K562 (cell line): Measurements from ENCODE around the gene OR2M4. TPM values are rescaled to one million over a fixed set of nuclear protein-coding genes. Genes with fewer than 3 reads are reported as not detected.

Experiments
- ATAC-seq: fragments of 200-7000 bp; cut with Tn5 transposase; 3 replicates; pipeline ENCODE4 v1.9.1; 2020; ENCODE audit warnings: moderate library complexity
- BruUV-seq: library from RNA; stranded (reverse); fragments of 400-500 nt; replicated peaks from 2 replicates; lab custom pipeline; 2021; lab: Mats Ljungman, UMichigan
- CTCF ChIA-PET: fragments of 300-600 bp; formaldehyde crosslinking; extraction: SDS; loops from one replicate; lab custom pipeline; 2021; ENCODE audit warnings: low intra/inter-chr PET ratio; lab: Yijun Ruan, JAX
- POLR2A ChIA-PET: fragments of 300-600, 350-650 bp; sonication (Branson Sonifier 250); formaldehyde crosslinking; extraction: SDS; loops from one replicate; lab custom pipeline; 2021; ENCODE audit warnings: antibody characterized with exemption, inconsistent platforms; lab: Yijun Ruan, JAX
- DNase-seq, 4 experiments: peaks; one replicate each; pipeline versions ENCODE4 v3.0.0 to v3.0.0-alpha.2; 2011 to 2018; ENCODE audit warnings: low spot score in 3 of 4, mixed read lengths in 3 of 4; ENCODE audit errors: extremely low read depth in 1 of 4
- FAIRE-seq: peaks from 2 replicates; lab custom pipeline; 2011; peaks lifted over from hg19 to GRCh38; lab: Jason Lieb, UNC
- H2AFZ ChIP-seq: 2 replicates; pipeline ENCODE4 v1.6.0; 2011; ENCODE audit warnings: low read depth, low read length, control low read depth, inconsistent platforms
- H3K27ac ChIP-seq: fragments of 200-600 bp; 3 replicates; pipeline ENCODE4 v1.8.0; 2011; ENCODE audit warnings: low read depth, mild to moderate bottlenecking, control low read depth, inconsistent platforms, low read length, moderate library complexity, mixed read lengths; ENCODE audit errors: extremely low read depth
- H3K27me3 ChIP-seq, 2 experiments: fragments of 300-600 bp in 1 of 2; 2 replicates in 1 of 2; 3 replicates in 1 of 2; pipeline versions ENCODE4 v1.6.0 to v1.8.0; 2011; ENCODE audit warnings: inconsistent platforms in 2 of 2, low read length in 2 of 2, mild to moderate bottlenecking in 1 of 2, mixed read lengths in 1 of 2, moderate library complexity in 1 of 2; ENCODE audit not compliant: control insufficient read depth in 2 of 2, insufficient read depth in 2 of 2
- H3K36me3 ChIP-seq: fragments of 300-600 bp; 3 replicates; pipeline ENCODE4 v1.8.0; 2011; ENCODE audit warnings: mild to moderate bottlenecking, low read length, inconsistent platforms; ENCODE audit not compliant: control insufficient read depth, insufficient read depth
- H3K4me1 ChIP-seq, 2 experiments: fragments of 200-600 bp in 1 of 2; replicated peaks in 1 of 2; 2 replicates in 1 of 2; 3 replicates in 1 of 2; pipeline versions ENCODE4 v1.5.1 to v1.8.0; 2011; ENCODE audit warnings: inconsistent platforms in 2 of 2, low read length in 2 of 2, mild to moderate bottlenecking in 1 of 2, mixed read lengths in 1 of 2, moderate library complexity in 1 of 2; ENCODE audit not compliant: control insufficient read depth in 2 of 2, insufficient read depth in 2 of 2
- H3K4me2 ChIP-seq: 2 replicates; pipeline ENCODE4 v1.6.1; 2011; ENCODE audit warnings: low read length, control low read depth, inconsistent platforms, mixed read lengths; ENCODE audit not compliant: insufficient read depth
- H3K4me3 ChIP-seq: fragments of 200-600 bp; sonication (generic), shearing (Covaris generic); 2 replicates; pipeline ENCODE4 v1.5.1; 2016; ENCODE audit warnings: control low read depth, inconsistent platforms
- H3K79me2 ChIP-seq: fragments of 200-600 bp; 3 replicates; pipeline ENCODE4 v1.8.0; 2011; ENCODE audit warnings: low read length, inconsistent platforms; ENCODE audit not compliant: control insufficient read depth, insufficient read depth
- H3K9ac ChIP-seq, 2 experiments: 2 replicates each; pipeline versions ENCODE4 v1.6.0 to v1.6.1; 2011; ENCODE audit warnings: low read depth in 2 of 2, low read length in 2 of 2, control low read depth in 1 of 2, inconsistent platforms in 1 of 2, mild to moderate bottlenecking in 1 of 2, mixed read lengths in 1 of 2; ENCODE audit not compliant: insufficient read depth in 1 of 2
- H3K9me1 ChIP-seq: one replicate; pipeline ENCODE4 v1.6.0; 2011; ENCODE audit warnings: inconsistent platforms, mild to moderate bottlenecking, low read length, moderate library complexity; ENCODE audit not compliant: control insufficient read depth, insufficient read depth
- H3K9me3 ChIP-seq: replicated peaks from 2 replicates; pipeline ENCODE4 v1.5.1; 2011; ENCODE audit warnings: low read depth, low read length, inconsistent platforms; ENCODE audit not compliant: control insufficient read depth, insufficient read depth
- H4K20me1 ChIP-seq: replicated peaks from 2 replicates; pipeline ENCODE4 v1.6.1; 2011; ENCODE audit warnings: low read length, inconsistent platforms, mixed read lengths; ENCODE audit not compliant: control insufficient read depth, insufficient read depth
- CEBPB ChIP-seq: fragments of 450-650 bp; IDR thresholded peaks from 2 replicates; pipeline ENCODE4 v1.6.1; 2016; ENCODE audit warnings: missing genetic modification characterization, missing compliant biosample characterization
- CREB1 ChIP-seq, 2 experiments: sonication (generic) in 1 of 2; formaldehyde crosslinking in 1 of 2; IDR thresholded peaks; 2 replicates each; pipeline versions ENCODE4 v1.6.1 to v1.8.0; 2012 to 2022; ENCODE audit warnings: inconsistent platforms in 1 of 2, mild to moderate bottlenecking in 1 of 2, missing genetic modification reagents in 1 of 2, moderate library complexity in 1 of 2
- CREBBP ChIP-seq: IDR thresholded peaks from one replicate; pipeline ENCODE4 v1.6.1; 2012; ENCODE audit warnings: low read depth, mild to moderate bottlenecking, control low read depth, inconsistent platforms, low read length
- HNRNPH1 ChIP-seq: fragments of 200-400 bp; formaldehyde crosslinking; optimal IDR thresholded peaks from 2 replicates; pipeline ENCODE3; 2017; ENCODE audit warnings: low read depth, mild to moderate bottlenecking, low read length, moderate library complexity
- POLR2G ChIP-seq: fragments of 200-400 bp; formaldehyde crosslinking; IDR thresholded peaks from 2 replicates; pipeline ENCODE4 v1.6.1; 2017; ENCODE audit warnings: low read depth, mild to moderate bottlenecking, antibody characterized with exemption, low read length, moderate library complexity
- ZNF143 ChIP-seq: sonication (generic); formaldehyde crosslinking; IDR thresholded peaks from 2 replicates; pipeline ENCODE4 v1.9.0; 2022; ENCODE audit warnings: mild to moderate bottlenecking, missing genetic modification reagents
- ZNF165 ChIP-seq: fragments of 250-450 bp; sonication (Bioruptor Pico); IDR thresholded peaks from 2 replicates; pipeline ENCODE4 v1.4.0; 2020; ENCODE audit warnings: borderline replicate concordance
- ZNF586 ChIP-seq: fragments of 450-650 bp; formaldehyde crosslinking; conservative IDR thresholded peaks from 2 replicates; pipeline ENCODE4 v1.4.0; 2020; ENCODE audit warnings: mild to moderate bottlenecking, moderate library complexity
- WGBS: fragments of 100-300 bp; shearing (Covaris generic); methylation state at CpG from one replicate; pipeline ENCODE4 v1.1.6; 2016; ENCODE audit warnings: low coverage, mixed read lengths; ENCODE audit not compliant: insufficient coverage; ENCODE audit errors: missing lambda C conversion rate; 5-methylcytosine and 5-hydroxymethylcytosine counted together
- in situ Hi-C: fragments of 300-500 bp; cut with MboI; formaldehyde crosslinking; loops from 4 replicates; pipeline ENCODE4 v1.15.0; 2018; ENCODE audit warnings: inconsistent platforms, mixed read lengths
- intact Hi-C: fragments of 100-400 bp; cut with micrococcal nuclease; formaldehyde crosslinking; loops from 2 replicates; pipeline ENCODE4 v1.14.2; 2022
- polyA plus RNA-seq, 8 experiments: library from polyadenylated mRNA; depleted of rRNA in 4 of 8; stranded (reverse) in 5 of 8; unstranded in 3 of 8; fragments of >200 nt; fragmentation: Nextera tagmentation in 2 of 8; fragmentation: Illumina TruSeq in 1 of 8; extraction: Ambion mirVana in 2 of 8; extraction: Trizol in 1 of 8; gene quantifications; 2 replicates each; pipeline versions ENCODE4 v1.2.1 to v1.2.3, GENCODE V29; 2011 to 2014; ENCODE audit warnings: inconsistent platforms in 1 of 8, missing spikeins in 1 of 8
- total RNA-seq, 7 experiments: library from RNA; depleted of rRNA in 6 of 7; stranded (reverse); fragments of >200 nt in 6 of 7; fragmentation: Illumina TruSeq in 2 of 7; extraction: Trizol in 2 of 7; gene quantifications; 2 replicates each; pipeline versions ENCODE4 v1.2.1 to v1.2.3, GENCODE V29; 2011 to 2021; ENCODE audit warnings: low replicate concordance in 1 of 7

The OR2M4 gene
- total and polyA plus RNA-seq, 9 of the 15 experiments (the other 6 are each of a cell fraction or from before 2014, with no cell fraction given) = not detected

DNA sequence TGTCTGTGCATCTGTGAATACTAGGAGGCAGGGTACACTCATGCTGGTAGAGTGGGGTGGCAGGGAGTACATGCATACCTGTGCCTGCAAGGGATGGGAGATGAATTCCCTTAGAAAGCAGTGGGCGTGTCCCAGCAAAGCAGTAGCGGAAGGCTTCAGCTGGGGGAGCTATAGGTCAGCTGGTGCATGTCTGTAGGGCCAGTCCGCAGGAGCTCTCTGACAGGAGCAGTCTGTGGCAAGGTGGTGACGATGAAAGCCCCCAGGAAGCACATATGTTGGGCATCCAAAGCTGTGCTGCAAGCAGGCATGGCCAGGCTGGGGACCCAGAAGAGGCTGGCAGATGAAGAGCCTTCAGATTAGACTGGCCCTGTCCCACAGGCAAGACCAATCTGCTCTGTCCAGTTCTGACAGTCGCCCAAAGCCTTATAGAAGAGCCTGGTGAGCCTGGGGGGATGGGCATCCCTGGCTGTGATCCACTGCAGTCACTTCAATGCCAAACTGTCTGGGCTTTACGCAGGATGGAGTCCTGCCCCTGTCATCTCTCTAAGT, 1.8 kb upstream of the OR2M4 start:
- CTCF ChIA-PET = no interaction called here
- intact Hi-C loops (no loop called here), in situ Hi-C loops (no loop called here)
- DNase-seq (no peak), ATAC-seq (no peak), FAIRE-seq (no peak)
- POLR2A ChIA-PET = no interaction called here
- Histone ChIP-seq H3K9me3 (peaks cover 4% of the 10 kb centered on the region; the same call in 1 of the 2 replicates), H2AFZ (no peak overlapping the region), H3K9me1 (no peaks in the 10 kb centered on the region), H4K20me1 (no peaks in the 10 kb centered on the region), H3K9ac (no peak overlapping the region), H3K27ac (no peak overlapping the region), H3K36me3 (no peaks in the 10 kb centered on the region), H3K4me2 (no peak overlapping the region), H3K4me3 (no peak overlapping the region), H3K4me1 (no peaks in the 10 kb centered on the region), H3K27me3 (no peaks in the 10 kb centered on the region), H3K79me2 (no peaks in the 10 kb centered on the region)
- BruUV-seq = no TSS peak
- 0% methylated on average over 6 of the region's 6 CpGs for WGBS
- TF ChIP-seq CREB1 (IDR thresholded peaks at IDR 0.05) (no peak), CREB1 (CRISPR knock-in tag; IDR thresholded peaks at IDR 0.05) (no peak), CEBPB (tag) (no peak), CREBBP (no peak), ZNF586 (no peak), HNRNPH1 (no peak), ZNF143 (no peak), POLR2G (no peak), ZNF165 (CRISPR knock-in tag) (no peak)
- TF ChIP-seq, all 486 proteins: peak for 0
